Measurements from ENCODE around the gene WDR6. TPM values are rescaled to one million over a fixed set of nuclear protein-coding genes. Genes with fewer than 3 reads are reported as not detected.

WDR6 gene
- total and polyA plus RNA-seq, 9 of the 15 experiments (the other 6 are each of a cell fraction or from before 2014, with no cell fraction given) = 8.9 to 90.6 (median 44.7) TPM

- TF ChIP-seq CCNT2 (IDR thresholded peaks at IDR 0.05; ENCODE audit: borderline replicate concordance, extremely low read depth, insufficient read length, low read depth, low read length) (peak; percentile 14), ELK3 (CRISPR knock-in tag; IDR thresholded peaks at IDR 0.05) (no peak), ZNF740 (CRISPR knock-in tag; IDR thresholded peaks at IDR 0.05) (peak; percentile 82), ZNF740 (tag; IDR thresholded peaks at IDR 0.05) (peak in 1 of 2 experiments; percentile 85; a peak in 2 of 4 replicates), GABPB1 (CRISPR knock-in tag; IDR thresholded peaks at IDR 0.05) (0 out of 2 replicates have a peak, but pooled peaks have one; percentile 17), ZNF780A (CRISPR knock-in tag; IDR thresholded peaks at IDR 0.05) (no peak), ZNF184 (CRISPR knock-in tag; IDR thresholded peaks at IDR 0.05) (no peak), SAP30 (IDR thresholded peaks at IDR 0.05; ENCODE audit: borderline replicate concordance, insufficient read depth, low read depth, low read length, poor library complexity, severe bottlenecking) (no peak), ILF3 (IDR thresholded peaks at IDR 0.05; ENCODE audit: borderline replicate concordance) (no peak), JUN (IDR thresholded peaks at IDR 0.05; ENCODE audit: borderline replicate concordance, low read depth, low read length) (no peak), JUN (CRISPR knock-in tag; IDR thresholded peaks at IDR 0.05; ENCODE audit: borderline replicate concordance) (no peak), CLOCK (CRISPR knock-in tag; IDR thresholded peaks at IDR 0.05; ENCODE audit: borderline replicate concordance) (no peak), ZNF431 (CRISPR knock-in tag; IDR thresholded peaks at IDR 0.05) (no peak), BRD4 (IDR thresholded peaks at IDR 0.05) (no peak), SREBF1 (IDR thresholded peaks at IDR 0.05; ENCODE audit: borderline replicate concordance, low read depth, low read length) (no peak), ZZZ3 (IDR thresholded peaks at IDR 0.05) (no peak), KDM4B (IDR thresholded peaks at IDR 0.05; ENCODE audit: borderline replicate concordance in 2 of 2, low read depth in 1 of 2) (no peak), GMEB1 (CRISPR knock-in tag; IDR thresholded peaks at IDR 0.05) (no peak), FIP1L1 (IDR thresholded peaks at IDR 0.05; ENCODE audit: low read depth, low read length, poor library complexity, severe bottlenecking) (no peak), HDAC3 (IDR thresholded peaks at IDR 0.05; ENCODE audit: borderline replicate concordance, partially characterized antibody) (no peak), PHF8 (IDR thresholded peaks at IDR 0.05; ENCODE audit: borderline replicate concordance, low read length) (no peak)
Measured at GRCh38 chr3:49007771-49008528, 759 bp downstream of the WDR6 start (continued).
